Measurements from ENCODE around the gene AKNA.

GRCh38 chr9:114418053-114418452 lies 30.3 kb upstream of the AKNA start:
- TF ChIP-seq CTCF (IDR thresholded peaks at IDR 0.05) (no peak), ESRRA (IDR thresholded peaks at IDR 0.05; ENCODE audit: borderline replicate concordance, low read length) (no peak), SMC3 (IDR thresholded peaks at IDR 0.05) (no peak)
